HCT116 (cell line): ENCODE data around the gene MYO5C. TPM values are rescaled to one million over a fixed set of nuclear protein-coding genes. Genes with fewer than 3 reads are reported as not detected.

ENCODE experiments used
- ATAC-seq: fragments of 200-7000 bp; cut with Tn5 transposase; 2 replicates; pipeline ENCODE4 v1.9.1; 2020; ENCODE audit warnings: mild to moderate bottlenecking, moderate library complexity
- BruUV-seq: library from RNA; stranded (reverse); fragments of 400-500 nt; replicated peaks from 2 replicates; lab custom pipeline; 2021; lab: Mats Ljungman, UMichigan
- CTCF ChIA-PET: fragments of 300-600 bp; sonication (Branson Sonifier 250); formaldehyde crosslinking; loops from one replicate; lab custom pipeline; 2021; ENCODE audit warnings: antibody characterized with exemption; lab: Charles Lee
- POLR2A ChIA-PET: fragments of 300-600, 350-600 bp; sonication (Branson Sonifier 250); formaldehyde crosslinking; loops from one replicate; lab custom pipeline; 2021; ENCODE audit warnings: antibody characterized with exemption; lab: Charles Lee
- RAD21 ChIA-PET, 2 experiments: fragments of 300-600 bp; sonication (Branson Sonifier 250); formaldehyde crosslinking; loops; one replicate each; lab custom pipeline; 2023; ENCODE audit warnings: low total read pairs in 2 of 2; ENCODE audit not compliant: uncharacterized antibody in 2 of 2, unreplicated experiment in 2 of 2, low non-redundant PET in 1 of 2; lab: Charles Lee
- DNase-seq: peaks from one replicate; pipeline ENCODE4 v3.0.0-alpha.2; 2010; ENCODE audit warnings: low read depth, low spot score
- H2AFZ ChIP-seq: fragments of 200-600 bp; shearing (Covaris generic), sonication (generic); 2 replicates; pipeline ENCODE4 v1.6.1; 2017; ENCODE audit warnings: low read depth, mixed run types, mixed read lengths, antibody characterized with exemption, low read length; ENCODE audit not compliant: poor library complexity, severe bottlenecking
- H3K27ac ChIP-seq: 2 replicates; pipeline ENCODE4 v1.5.1; 2012; ENCODE audit warnings: low read depth, low read length
- H3K27me3 ChIP-seq: fragments of 200-600 bp; sonication (generic); 2 replicates; pipeline ENCODE4 v1.6.1; 2016; ENCODE audit warnings: mixed run types, low read length, mixed read lengths; ENCODE audit not compliant: insufficient read depth
- H3K36me3 ChIP-seq, 2 experiments: fragments of 200-500 bp in 1 of 2; fragments of 200-600 bp in 1 of 2; sonication (Bioruptor generic) in 1 of 2; sonication (generic) in 1 of 2; 2 replicates each; pipeline versions ENCODE4 v1.5.1 to v1.6.1; 2014 to 2016; ENCODE audit warnings: low read length in 2 of 2, inconsistent platforms in 1 of 2, mixed read lengths in 1 of 2, mixed run types in 1 of 2; ENCODE audit not compliant: insufficient read depth in 2 of 2, control insufficient read depth in 1 of 2
- H3K4me1 ChIP-seq, 2 experiments: fragments of 200-600 bp in 1 of 2; sonication (generic) in 1 of 2; 2 replicates each; pipeline versions ENCODE4 v1.5.1 to v1.6.1; 2012 to 2017; ENCODE audit warnings: low read length in 2 of 2, inconsistent platforms in 1 of 2, mild to moderate bottlenecking in 1 of 2, mixed read lengths in 1 of 2, mixed run types in 1 of 2, moderate library complexity in 1 of 2; ENCODE audit not compliant: insufficient read depth in 2 of 2, control insufficient read depth in 1 of 2
- H3K4me2 ChIP-seq: fragments of 200-600 bp; sonication (generic); 2 replicates; pipeline ENCODE4 v1.6.1; 2017; ENCODE audit warnings: mixed run types, low read length, mixed read lengths
- H3K4me3 ChIP-seq, 2 experiments: fragments of 200-600 bp in 1 of 2; sonication (generic) in 1 of 2; replicated peaks in 1 of 2; 2 replicates each; pipeline ENCODE4 v1.5.1; 2011 to 2016; ENCODE audit warnings: low read length in 2 of 2, control low read depth in 1 of 2, low read depth in 1 of 2, mild to moderate bottlenecking in 1 of 2, mixed read lengths in 1 of 2, mixed run types in 1 of 2
- H3K79me2 ChIP-seq: fragments of 200-600 bp; sonication (generic); 2 replicates; pipeline ENCODE4 v1.6.1; 2017; ENCODE audit warnings: mild to moderate bottlenecking, mixed run types, low read length, moderate library complexity, mixed read lengths; ENCODE audit not compliant: insufficient read depth
- H3K9ac ChIP-seq: fragments of 200-600 bp; sonication (generic); 2 replicates; pipeline ENCODE4 v1.6.1; 2016; ENCODE audit warnings: low read length, mixed read lengths
- H3K9me2 ChIP-seq: fragments of 200-600 bp; sonication (generic), shearing (Covaris generic); 2 replicates; pipeline ENCODE4 v1.6.1; 2017; ENCODE audit warnings: mixed run types, mild to moderate bottlenecking, moderate library complexity; ENCODE audit not compliant: insufficient read depth
- H3K9me3 ChIP-seq, 2 experiments: fragments of 200-500 bp in 1 of 2; fragments of 200-600 bp in 1 of 2; sonication (Bioruptor generic) in 1 of 2; sonication (generic) in 1 of 2; 2 replicates each; pipeline ENCODE4 v1.6.1; 2014 to 2017; ENCODE audit warnings: low read length in 2 of 2, mixed read lengths in 2 of 2, inconsistent platforms in 1 of 2, low read depth in 1 of 2, mild to moderate bottlenecking in 1 of 2, mixed run types in 1 of 2, moderate library complexity in 1 of 2; ENCODE audit not compliant: control insufficient read depth in 1 of 2, insufficient read depth in 1 of 2
- H4K20me1 ChIP-seq: fragments of 200-600 bp; sonication (generic), shearing (Covaris generic); 2 replicates; pipeline ENCODE4 v1.6.1; 2017; ENCODE audit warnings: mixed run types, mild to moderate bottlenecking, moderate library complexity; ENCODE audit not compliant: insufficient read depth
- POLR2A ChIP-seq: IDR thresholded peaks from 2 replicates; pipeline ENCODE4 v1.7.0; 2011; ENCODE audit warnings: borderline replicate concordance; ENCODE audit not compliant: insufficient read depth, insufficient read length; ENCODE audit errors: extremely low read depth
- POLR2AphosphoS5 ChIP-seq: IDR thresholded peaks from 2 replicates; pipeline ENCODE4 v1.6.1; 2011; ENCODE audit warnings: mild to moderate bottlenecking, low read depth, low read length, moderate library complexity
- ZFX ChIP-seq: fragments of 450-650 bp; IDR thresholded peaks from 2 replicates; pipeline ENCODE4 v1.6.1; 2017
- intact Hi-C: fragments of 100-400 bp; cut with micrococcal nuclease; formaldehyde crosslinking; loops from 2 replicates; pipeline ENCODE4 v1.10.0; 2022
- total RNA-seq: library from RNA; stranded (reverse); gene quantifications from one replicate; pipeline ENCODE4 v1.2.1, GENCODE V29; 2021; ENCODE audit not compliant: unreplicated experiment
- TF ChIP-seq, protein P1 (sequence below): IDR thresholded peaks from 2 replicates; pipeline ENCODE4 v1.6.1; 2012; ENCODE audit warnings: low read depth

The MYO5C gene
- total RNA-seq, 1 experiment from 2014 or later: 34.0 TPM

DNA sequence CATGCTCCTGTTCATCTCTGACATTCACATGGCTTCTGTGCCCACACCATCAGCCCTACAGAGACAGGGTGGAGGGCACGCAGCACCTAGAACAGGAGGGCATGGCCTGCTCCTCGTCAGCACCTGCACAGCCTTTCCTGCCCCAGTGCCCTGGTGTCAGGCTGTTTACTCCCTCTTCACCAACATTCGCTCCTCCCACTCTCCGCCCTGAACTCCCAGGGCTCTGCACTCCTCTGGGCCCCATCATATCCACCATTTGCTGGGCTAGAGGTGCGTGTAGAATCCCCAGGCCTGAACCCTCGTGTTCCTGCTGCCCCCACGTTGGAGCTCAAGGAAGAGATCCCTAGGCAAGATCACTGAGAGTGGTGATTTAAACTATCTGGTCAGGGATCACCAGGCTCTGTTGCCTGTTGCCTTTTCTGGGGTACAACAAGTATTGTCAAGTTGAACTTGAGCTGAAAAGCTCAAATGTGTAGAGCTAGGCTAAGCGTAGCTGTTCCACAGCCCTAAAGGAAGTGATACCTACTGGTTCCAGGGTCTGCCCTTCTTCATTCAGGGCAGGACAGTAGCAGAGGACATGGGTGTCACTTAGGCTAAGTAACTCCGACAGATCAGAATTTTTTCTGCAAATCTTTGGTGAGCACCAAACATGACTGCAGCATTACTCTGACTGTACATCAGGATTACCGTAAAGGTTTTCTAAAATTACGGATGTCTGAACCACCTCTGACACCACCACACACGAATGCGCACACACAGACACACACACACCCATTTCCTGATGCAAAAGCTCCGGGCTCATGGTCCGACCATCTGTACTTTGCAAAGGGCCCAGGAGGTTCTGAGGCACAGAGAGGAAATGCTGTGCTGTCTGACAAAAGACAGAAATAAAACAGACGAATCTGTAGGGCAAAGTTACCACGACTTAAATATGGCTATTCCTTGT, 60.7 kb downstream of the MYO5C start:
- Histone ChIP-seq H3K4me3 (no peak overlapping the region), H3K9ac (no peak overlapping the region), H3K27me3 (no peaks in the 10 kb centered on the region), H3K79me2 (no peaks in the 10 kb centered on the region), H3K4me1 (no peaks in the 10 kb centered on the region), H3K9me3 (no peaks in the 10 kb centered on the region), H3K4me2 (no peak overlapping the region), H2AFZ (no peak overlapping the region), H3K27ac (no peak overlapping the region), H4K20me1 (no peaks in the 10 kb centered on the region), H3K9me2 (no peaks in the 10 kb centered on the region), H3K36me3 (peaks cover 22 to 25% of the 10 kb centered on the region in 2 experiments; a peak in 3 of 4 replicates)
- ChIA-PET RAD21 (no interaction called here), CTCF (interaction anchor here (1.7 kb wide), 1 partner anchor 8 kb away, joined by 8 read pairs; no protein-coding TSS in a partner anchor), POLR2A (no interaction called here)
- DNase-seq (no peak), ATAC-seq (no peak)
- TF ChIP-seq POLR2A (no peak), POLR2AphosphoS5 (no peak), ZFX (no peak)
- TF ChIP-seq, protein P1, sequence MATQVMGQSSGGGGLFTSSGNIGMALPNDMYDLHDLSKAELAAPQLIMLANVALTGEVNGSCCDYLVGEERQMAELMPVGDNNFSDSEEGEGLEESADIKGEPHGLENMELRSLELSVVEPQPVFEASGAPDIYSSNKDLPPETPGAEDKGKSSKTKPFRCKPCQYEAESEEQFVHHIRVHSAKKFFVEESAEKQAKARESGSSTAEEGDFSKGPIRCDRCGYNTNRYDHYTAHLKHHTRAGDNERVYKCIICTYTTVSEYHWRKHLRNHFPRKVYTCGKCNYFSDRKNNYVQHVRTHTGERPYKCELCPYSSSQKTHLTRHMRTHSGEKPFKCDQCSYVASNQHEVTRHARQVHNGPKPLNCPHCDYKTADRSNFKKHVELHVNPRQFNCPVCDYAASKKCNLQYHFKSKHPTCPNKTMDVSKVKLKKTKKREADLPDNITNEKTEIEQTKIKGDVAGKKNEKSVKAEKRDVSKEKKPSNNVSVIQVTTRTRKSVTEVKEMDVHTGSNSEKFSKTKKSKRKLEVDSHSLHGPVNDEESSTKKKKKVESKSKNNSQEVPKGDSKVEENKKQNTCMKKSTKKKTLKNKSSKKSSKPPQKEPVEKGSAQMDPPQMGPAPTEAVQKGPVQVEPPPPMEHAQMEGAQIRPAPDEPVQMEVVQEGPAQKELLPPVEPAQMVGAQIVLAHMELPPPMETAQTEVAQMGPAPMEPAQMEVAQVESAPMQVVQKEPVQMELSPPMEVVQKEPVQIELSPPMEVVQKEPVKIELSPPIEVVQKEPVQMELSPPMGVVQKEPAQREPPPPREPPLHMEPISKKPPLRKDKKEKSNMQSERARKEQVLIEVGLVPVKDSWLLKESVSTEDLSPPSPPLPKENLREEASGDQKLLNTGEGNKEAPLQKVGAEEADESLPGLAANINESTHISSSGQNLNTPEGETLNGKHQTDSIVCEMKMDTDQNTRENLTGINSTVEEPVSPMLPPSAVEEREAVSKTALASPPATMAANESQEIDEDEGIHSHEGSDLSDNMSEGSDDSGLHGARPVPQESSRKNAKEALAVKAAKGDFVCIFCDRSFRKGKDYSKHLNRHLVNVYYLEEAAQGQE: no peak
- intact Hi-C loops: no loop called here
- no TSS peak for BruUV-seq
